ENCODE data around the gene STIM2. TPM values are rescaled to one million over a fixed set of nuclear protein-coding genes. Genes with fewer than 3 reads are reported as not detected.

The STIM2 gene
- total RNA-seq, 1 experiment from 2014 or later, result 23.9 TPM

GRCh38 chr4:26938516-26938915 lies 77.9 kb downstream of the STIM2 start:
- Histone ChIP-seq H3K36me3 (ENCODE audit: control insufficient read depth, insufficient read depth, low read length) (no peaks in the 10 kb centered on the region), H3K4me3 (ENCODE audit: low read depth in 2 of 2, low read length in 2 of 2) (no peak overlapping the region), H3K9me3 (ENCODE audit: control insufficient read depth, insufficient read depth, low read depth, low read length) (no peaks in the 10 kb centered on the region), H3K4me1 (ENCODE audit: control insufficient read depth, insufficient read depth, low read length) (no peaks in the 10 kb centered on the region; the same call in 1 of the 2 replicates), H3K27me3 (ENCODE audit: control insufficient read depth, insufficient read depth, low read length) (no peaks in the 10 kb centered on the region), H3K27ac (ENCODE audit: low read length) (no peak overlapping the region)
- TF ChIP-seq CTCF (IDR thresholded peaks at IDR 0.05), result no peak
- no peak for TF ChIP-seq TCF7L2 (IDR thresholded peaks at IDR 0.05; ENCODE audit: low read depth, low read length)
- no peak for TF ChIP-seq POLR2AphosphoS5 (IDR thresholded peaks at IDR 0.05; ENCODE audit: low read depth, low read length)
- no peak for TF ChIP-seq SIN3A (IDR thresholded peaks at IDR 0.05; ENCODE audit: borderline replicate concordance, insufficient read depth, low read depth, low read length)
- no peak for TF ChIP-seq REST (IDR thresholded peaks at IDR 0.05; ENCODE audit: insufficient read depth in 1 of 2, low read depth in 2 of 2, low read length in 1 of 2)
- POLR2A ChIA-PET, result no interaction called here
- no TSS peak for BruUV-seq (replicated peaks)
- no peak for DNase-seq (ENCODE audit: low read depth, low spot score)
- in situ Hi-C loops (cut with HindIII; ENCODE audit: low pct_unique_long_range_greater_than_20kb, low sequenced_read_pairs), result no loop called here
- CTCF ChIA-PET, result no interaction called here
- intact Hi-C loops (cut with micrococcal nuclease; ENCODE audit: unreplicated experiment), result no loop called here
- ATAC-seq, result no peak

GRCh38 chr4:26941951-26942350 lies 81.3 kb downstream of the STIM2 start:
- Histone ChIP-seq H3K4me3 (ENCODE audit: low read depth in 2 of 2, low read length in 2 of 2) (no peak overlapping the region), H3K27ac (ENCODE audit: low read length) (no peak overlapping the region), H3K9me3 (ENCODE audit: control insufficient read depth, insufficient read depth, low read depth, low read length) (no peaks in the 10 kb centered on the region), H3K4me1 (ENCODE audit: control insufficient read depth, insufficient read depth, low read length) (no peaks in the 10 kb centered on the region), H3K36me3 (ENCODE audit: control insufficient read depth, insufficient read depth, low read length) (no peaks in the 10 kb centered on the region), H3K27me3 (ENCODE audit: control insufficient read depth, insufficient read depth, low read length) (no peaks in the 10 kb centered on the region)
- ChIA-PET CTCF (no interaction called here), POLR2A (no interaction called here)
- DNase-seq (ENCODE audit: low read depth, low spot score) (no peak), ATAC-seq (no peak)
- in situ Hi-C loops (cut with HindIII; ENCODE audit: low pct_unique_long_range_greater_than_20kb, low sequenced_read_pairs), result no loop called here
- no peak for TF ChIP-seq TCF7L2 (IDR thresholded peaks at IDR 0.05; ENCODE audit: low read depth, low read length)
- no peak for TF ChIP-seq REST (IDR thresholded peaks at IDR 0.05; ENCODE audit: insufficient read depth in 1 of 2, low read depth in 2 of 2, low read length in 1 of 2)
- no peak for TF ChIP-seq SIN3A (IDR thresholded peaks at IDR 0.05; ENCODE audit: borderline replicate concordance, insufficient read depth, low read depth, low read length)
- no peak for TF ChIP-seq POLR2AphosphoS5 (IDR thresholded peaks at IDR 0.05; ENCODE audit: low read depth, low read length)
- no peak for TF ChIP-seq CTCF (IDR thresholded peaks at IDR 0.05)
- intact Hi-C loops (cut with micrococcal nuclease; ENCODE audit: unreplicated experiment), result no loop called here
- no TSS peak for BruUV-seq (replicated peaks)

Measured in Panc1 (cell line).